GM23338 (cell line): ENCODE data around the gene SYNDIG1L. TPM values are rescaled to one million over a fixed set of nuclear protein-coding genes. Genes with fewer than 3 reads are reported as not detected.
A peak's percentile ranks its signal among the peaks of the same experiment; 100 is the strongest.

ENCODE experiments used
- ATAC-seq: fragments of 200-7000 bp; cut with Tn5 transposase; 3 replicates; pipeline ENCODE4 v1.9.1; 2020
- DNase-seq: peaks from one replicate; pipeline ENCODE4 v3.0.0-alpha.2; 2015; ENCODE audit warnings: low spot score
- H2AFZ ChIP-seq: fragments of 200-600 bp; sonication (generic); 2 replicates; pipeline ENCODE4 v1.8.0; 2016; ENCODE audit warnings: antibody characterized with exemption, mild to moderate bottlenecking, moderate library complexity
- H3F3A ChIP-seq: fragments of 200-600 bp; sonication (generic); replicated peaks from 2 replicates; pipeline ENCODE4 v1.8.0; 2017; ENCODE audit warnings: antibody characterized with exemption, mixed run types, low read depth
- H3K27ac ChIP-seq: fragments of 200-600 bp; sonication (generic); 2 replicates; pipeline ENCODE4 v1.6.1; 2016; ENCODE audit warnings: low read depth
- H3K27me3 ChIP-seq: fragments of 200-600 bp; sonication (generic); 2 replicates; pipeline ENCODE4 v1.8.0; 2016; ENCODE audit warnings: mild to moderate bottlenecking, mixed run types, moderate library complexity; ENCODE audit not compliant: insufficient read depth
- H3K36me3 ChIP-seq: fragments of 200-600 bp; sonication (generic); 2 replicates; pipeline ENCODE4 v1.8.0; 2016; ENCODE audit warnings: mild to moderate bottlenecking; ENCODE audit not compliant: insufficient read depth
- H3K4me1 ChIP-seq: fragments of 200-600 bp; sonication (generic); 2 replicates; pipeline ENCODE4 v1.8.0; 2016; ENCODE audit warnings: mild to moderate bottlenecking, moderate library complexity; ENCODE audit not compliant: insufficient read depth
- H3K4me2 ChIP-seq: fragments of 200-600 bp; sonication (generic); 2 replicates; pipeline ENCODE4 v1.7.1; 2017; ENCODE audit warnings: mixed run types
- H3K4me3 ChIP-seq: fragments of 200-600 bp; sonication (generic); 2 replicates; pipeline ENCODE4 v1.6.1; 2016; ENCODE audit warnings: mixed run types
- H3K79me2 ChIP-seq: fragments of 200-600 bp; sonication (generic); replicated peaks from 2 replicates; pipeline ENCODE4 v1.8.0; 2017; ENCODE audit warnings: mild to moderate bottlenecking; ENCODE audit not compliant: insufficient read depth
- H3K9me2 ChIP-seq: fragments of 200-600 bp; sonication (generic); 2 replicates; pipeline ENCODE4 v1.8.0; 2017; ENCODE audit not compliant: insufficient read depth
- H4K20me1 ChIP-seq: fragments of 200-600 bp; sonication (generic); replicated peaks from 2 replicates; pipeline ENCODE4 v1.8.0; 2017; ENCODE audit warnings: mild to moderate bottlenecking; ENCODE audit not compliant: insufficient read depth
- H3K27ac Mint-ChIP-seq: 2 replicates; pipeline ENCODE4 v1.8.0; 2020; ENCODE audit warnings: inconsistent platforms, mild to moderate bottlenecking, moderate library complexity, mixed read lengths
- H3K27me3 Mint-ChIP-seq: 3 replicates; pipeline ENCODE4 v1.8.0; 2022; ENCODE audit warnings: low read depth, mild to moderate bottlenecking, moderate library complexity, mixed read lengths, inconsistent platforms; ENCODE audit not compliant: insufficient read depth, poor library complexity
- H3K36me3 Mint-ChIP-seq: 3 replicates; pipeline ENCODE4 v1.8.0; 2021; ENCODE audit warnings: low read depth, mild to moderate bottlenecking, inconsistent platforms, moderate library complexity, mixed read lengths
- H3K4me1 Mint-ChIP-seq: 3 replicates; pipeline ENCODE4 v1.8.0; 2020; ENCODE audit warnings: mild to moderate bottlenecking, inconsistent platforms, mixed read lengths
- H3K4me3 Mint-ChIP-seq: 3 replicates; pipeline ENCODE4 v1.8.0; 2021; ENCODE audit warnings: moderate library complexity, mild to moderate bottlenecking, inconsistent platforms, mixed read lengths
- H3K9me3 Mint-ChIP-seq: 3 replicates; pipeline ENCODE4 v1.8.0; 2020; ENCODE audit warnings: moderate library complexity, mild to moderate bottlenecking, inconsistent platforms, mixed read lengths
- CREB1 ChIP-seq: fragments of 250-450 bp; sonication (Bioruptor Pico); IDR thresholded peaks from 2 replicates; pipeline ENCODE4 v1.5.0; 2020; ENCODE audit warnings: low read depth, mild to moderate bottlenecking, moderate library complexity
- EZH2 ChIP-seq: fragments of 200-600 bp; sonication (generic); IDR thresholded peaks from one replicate; pipeline ENCODE4 v1.8.0; 2017; ENCODE audit warnings: antibody characterized with exemption, mild to moderate bottlenecking, low read depth; ENCODE audit not compliant: unreplicated experiment
- EZH2phosphoT487 ChIP-seq: fragments of 200-600 bp; sonication (generic); IDR thresholded peaks from one replicate; pipeline ENCODE4 v1.8.1; 2018; ENCODE audit warnings: antibody characterized with exemption; ENCODE audit not compliant: unreplicated experiment
- STAT1 ChIP-seq: IDR thresholded peaks from one replicate; pipeline ENCODE4 v1.6.1; 2016; ENCODE audit warnings: antibody characterized with exemption; ENCODE audit not compliant: unreplicated experiment
- ZNF114 ChIP-seq: fragments of 250-450 bp; sonication (Bioruptor Pico); IDR thresholded peaks from 2 replicates; pipeline ENCODE4 v1.5.0; 2020; ENCODE audit warnings: mild to moderate bottlenecking, moderate library complexity
- ZNF331 ChIP-seq: fragments of 250-450 bp; sonication (Bioruptor Pico); IDR thresholded peaks from 2 replicates; pipeline ENCODE4 v1.5.0; 2020; ENCODE audit warnings: low read depth, mild to moderate bottlenecking, moderate library complexity
- ZNF462 ChIP-seq: fragments of 250-450 bp; sonication (Bioruptor Pico); IDR thresholded peaks from 2 replicates; pipeline ENCODE4 v1.5.0; 2020; ENCODE audit warnings: mild to moderate bottlenecking, moderate library complexity
- polyA plus RNA-seq: library from polyadenylated mRNA; unstranded; fragments of >200 nt; fragmentation: Nextera tagmentation; extraction: Ambion mirVana; gene quantifications from 2 replicates; pipeline ENCODE4 v1.2.1, GENCODE V29; 2016
- total RNA-seq: library from RNA; depleted of rRNA; stranded (reverse); fragments of >200 nt; shearing (Covaris generic); gene quantifications from 2 replicates; pipeline ENCODE4 v1.2.3, GENCODE V29; 2014
- TF ChIP-seq, protein P1 (sequence below), 2 experiments: fragments of 200-600 bp in 1 of 2; sonication (generic) in 1 of 2; conservative IDR thresholded peaks; 2 replicates each; pipeline versions ENCODE4 v1.5.1 to v1.6.1; 2016 to 2017; ENCODE audit warnings: antibody characterized with exemption in 2 of 2, low read depth in 2 of 2, mild to moderate bottlenecking in 2 of 2, moderate library complexity in 1 of 2
- TF ChIP-seq, protein P2 (sequence below): IDR thresholded peaks from one replicate; pipeline ENCODE4 v1.6.1; 2018; ENCODE audit warnings: antibody characterized with exemption; ENCODE audit not compliant: unreplicated experiment

SYNDIG1L gene
- total and polyA plus RNA-seq, 2 experiments from 2014 or later = 0.65 to 2.1 TPM

- TF ChIP-seq EZH2 = no peak
These were observed 68.4 kb downstream of the SYNDIG1L start (continued) for GRCh38 chr14:74357585-74357984.

DNA sequence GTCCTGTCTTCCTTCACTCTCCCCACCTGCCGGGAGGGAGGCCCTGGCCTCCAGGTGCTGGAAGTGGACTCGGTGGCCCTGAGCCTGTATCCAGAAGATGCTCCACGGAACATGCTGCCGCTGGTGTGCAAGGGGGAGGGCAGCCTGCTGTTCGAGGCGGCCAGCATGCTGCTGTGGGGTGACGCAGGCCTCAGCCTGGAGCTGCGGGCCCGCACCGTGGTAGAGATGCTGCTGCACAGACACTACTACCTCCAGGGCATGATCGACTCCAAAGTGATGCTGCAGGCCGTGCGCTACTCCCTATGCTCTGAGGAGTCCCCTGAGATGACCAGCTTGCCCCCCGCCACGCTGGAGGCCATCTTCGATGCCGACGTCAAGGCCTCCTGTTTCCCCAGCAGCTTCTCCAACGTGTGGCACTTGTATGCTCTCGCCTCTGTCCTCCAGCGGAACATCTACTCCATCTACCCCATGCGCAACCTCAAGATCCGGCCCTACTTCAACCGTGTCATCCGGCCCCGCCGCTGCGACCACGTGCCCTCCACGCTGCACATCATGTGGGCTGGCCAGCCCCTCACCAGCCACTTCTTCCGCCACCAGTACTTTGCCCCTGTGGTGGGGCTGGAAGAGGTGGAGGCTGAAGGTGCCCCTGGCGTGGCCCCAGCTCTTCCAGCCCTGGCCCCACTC, 69.0 kb downstream of the SYNDIG1L start:
- no peaks in the 10 kb centered on the region for H3K9me3 Mint-ChIP-seq
- peak overlapping the region; percentile 3 for H3K27ac Mint-ChIP-seq
- Histone ChIP-seq H4K20me1 (peaks cover 89% of the 10 kb centered on the region), H3K9me2 (no peaks in the 10 kb centered on the region), H3F3A (peaks cover 60% of the 10 kb centered on the region), H3K36me3 (peaks cover 16% of the 10 kb centered on the region; the same call in 1 of the 2 replicates), H2AFZ (no peak overlapping the region), H3K4me1 (peaks cover 28% of the 10 kb centered on the region), H3K79me2 (peaks cover 91% of the 10 kb centered on the region), H3K27me3 (no peaks in the 10 kb centered on the region), H3K4me2 (no peak overlapping the region), H3K27ac (no peak overlapping the region), H3K4me3 (no peak overlapping the region)
- ATAC-seq (no peak), DNase-seq (no peak)
- no peak overlapping the region; the same call in 2 of the 3 replicates for H3K4me3 Mint-ChIP-seq
- TF ChIP-seq EZH2 = no peak
- TF ChIP-seq EZH2phosphoT487 = no peak
- TF ChIP-seq ZNF114 (CRISPR knock-in tag) = no peak
- no peak for TF ChIP-seq STAT1
- TF ChIP-seq, protein P1, sequence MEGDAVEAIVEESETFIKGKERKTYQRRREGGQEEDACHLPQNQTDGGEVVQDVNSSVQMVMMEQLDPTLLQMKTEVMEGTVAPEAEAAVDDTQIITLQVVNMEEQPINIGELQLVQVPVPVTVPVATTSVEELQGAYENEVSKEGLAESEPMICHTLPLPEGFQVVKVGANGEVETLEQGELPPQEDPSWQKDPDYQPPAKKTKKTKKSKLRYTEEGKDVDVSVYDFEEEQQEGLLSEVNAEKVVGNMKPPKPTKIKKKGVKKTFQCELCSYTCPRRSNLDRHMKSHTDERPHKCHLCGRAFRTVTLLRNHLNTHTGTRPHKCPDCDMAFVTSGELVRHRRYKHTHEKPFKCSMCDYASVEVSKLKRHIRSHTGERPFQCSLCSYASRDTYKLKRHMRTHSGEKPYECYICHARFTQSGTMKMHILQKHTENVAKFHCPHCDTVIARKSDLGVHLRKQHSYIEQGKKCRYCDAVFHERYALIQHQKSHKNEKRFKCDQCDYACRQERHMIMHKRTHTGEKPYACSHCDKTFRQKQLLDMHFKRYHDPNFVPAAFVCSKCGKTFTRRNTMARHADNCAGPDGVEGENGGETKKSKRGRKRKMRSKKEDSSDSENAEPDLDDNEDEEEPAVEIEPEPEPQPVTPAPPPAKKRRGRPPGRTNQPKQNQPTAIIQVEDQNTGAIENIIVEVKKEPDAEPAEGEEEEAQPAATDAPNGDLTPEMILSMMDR (conservative IDR thresholded peaks at IDR 0.05; ENCODE audit: low read depth in 2 of 2) = no peak
- TF ChIP-seq ZNF462 (CRISPR knock-in tag) = no peak
- TF ChIP-seq CREB1 (CRISPR knock-in tag) = no peak
- TF ChIP-seq, protein P2, sequence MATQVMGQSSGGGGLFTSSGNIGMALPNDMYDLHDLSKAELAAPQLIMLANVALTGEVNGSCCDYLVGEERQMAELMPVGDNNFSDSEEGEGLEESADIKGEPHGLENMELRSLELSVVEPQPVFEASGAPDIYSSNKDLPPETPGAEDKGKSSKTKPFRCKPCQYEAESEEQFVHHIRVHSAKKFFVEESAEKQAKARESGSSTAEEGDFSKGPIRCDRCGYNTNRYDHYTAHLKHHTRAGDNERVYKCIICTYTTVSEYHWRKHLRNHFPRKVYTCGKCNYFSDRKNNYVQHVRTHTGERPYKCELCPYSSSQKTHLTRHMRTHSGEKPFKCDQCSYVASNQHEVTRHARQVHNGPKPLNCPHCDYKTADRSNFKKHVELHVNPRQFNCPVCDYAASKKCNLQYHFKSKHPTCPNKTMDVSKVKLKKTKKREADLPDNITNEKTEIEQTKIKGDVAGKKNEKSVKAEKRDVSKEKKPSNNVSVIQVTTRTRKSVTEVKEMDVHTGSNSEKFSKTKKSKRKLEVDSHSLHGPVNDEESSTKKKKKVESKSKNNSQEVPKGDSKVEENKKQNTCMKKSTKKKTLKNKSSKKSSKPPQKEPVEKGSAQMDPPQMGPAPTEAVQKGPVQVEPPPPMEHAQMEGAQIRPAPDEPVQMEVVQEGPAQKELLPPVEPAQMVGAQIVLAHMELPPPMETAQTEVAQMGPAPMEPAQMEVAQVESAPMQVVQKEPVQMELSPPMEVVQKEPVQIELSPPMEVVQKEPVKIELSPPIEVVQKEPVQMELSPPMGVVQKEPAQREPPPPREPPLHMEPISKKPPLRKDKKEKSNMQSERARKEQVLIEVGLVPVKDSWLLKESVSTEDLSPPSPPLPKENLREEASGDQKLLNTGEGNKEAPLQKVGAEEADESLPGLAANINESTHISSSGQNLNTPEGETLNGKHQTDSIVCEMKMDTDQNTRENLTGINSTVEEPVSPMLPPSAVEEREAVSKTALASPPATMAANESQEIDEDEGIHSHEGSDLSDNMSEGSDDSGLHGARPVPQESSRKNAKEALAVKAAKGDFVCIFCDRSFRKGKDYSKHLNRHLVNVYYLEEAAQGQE = no peak
- no peak for TF ChIP-seq ZNF331 (CRISPR knock-in tag)
- H3K36me3 Mint-ChIP-seq = peaks cover 80% of the 10 kb centered on the region
- H3K4me1 Mint-ChIP-seq = peaks cover 59% of the 10 kb centered on the region
- H3K27me3 Mint-ChIP-seq = peaks cover 17% of the 10 kb centered on the region
